ENCODE results near the gene CACNG7.

- TF ChIP-seq, protein P1, sequence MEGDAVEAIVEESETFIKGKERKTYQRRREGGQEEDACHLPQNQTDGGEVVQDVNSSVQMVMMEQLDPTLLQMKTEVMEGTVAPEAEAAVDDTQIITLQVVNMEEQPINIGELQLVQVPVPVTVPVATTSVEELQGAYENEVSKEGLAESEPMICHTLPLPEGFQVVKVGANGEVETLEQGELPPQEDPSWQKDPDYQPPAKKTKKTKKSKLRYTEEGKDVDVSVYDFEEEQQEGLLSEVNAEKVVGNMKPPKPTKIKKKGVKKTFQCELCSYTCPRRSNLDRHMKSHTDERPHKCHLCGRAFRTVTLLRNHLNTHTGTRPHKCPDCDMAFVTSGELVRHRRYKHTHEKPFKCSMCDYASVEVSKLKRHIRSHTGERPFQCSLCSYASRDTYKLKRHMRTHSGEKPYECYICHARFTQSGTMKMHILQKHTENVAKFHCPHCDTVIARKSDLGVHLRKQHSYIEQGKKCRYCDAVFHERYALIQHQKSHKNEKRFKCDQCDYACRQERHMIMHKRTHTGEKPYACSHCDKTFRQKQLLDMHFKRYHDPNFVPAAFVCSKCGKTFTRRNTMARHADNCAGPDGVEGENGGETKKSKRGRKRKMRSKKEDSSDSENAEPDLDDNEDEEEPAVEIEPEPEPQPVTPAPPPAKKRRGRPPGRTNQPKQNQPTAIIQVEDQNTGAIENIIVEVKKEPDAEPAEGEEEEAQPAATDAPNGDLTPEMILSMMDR (conservative IDR thresholded peaks at IDR 0.05; ENCODE audit: low read depth, low read length): no peak
- TF ChIP-seq EZH2phosphoT487 (IDR thresholded peaks at IDR 0.05; ENCODE audit: borderline replicate concordance, low read length): no peak
Observed at GRCh38 chr19:53960187-53960586, 51.1 kb downstream of the CACNG7 start.

Measured in PC-3 (cell line).